BLaER1 treated with 17β-estradiol and CSF1 and Interleukin-3, amounts not matched to agents 10 nM and 100 nM (cell line): ENCODE measurements around the gene RHPN2.
"Not testable (repeated sequence)": the region's sequence is repeated elsewhere in the genome, so short reads cannot be mapped to it uniquely, and the experiment has no call there.

ENCODE experiments used
- H3K27ac ChIP-seq, 11 experiments: shearing (Covaris generic); formaldehyde crosslinking; 2 replicates each; pipeline ENCODE4 v1.8.1; 2022
- H3K27me3 ChIP-seq, 11 experiments: shearing (Covaris generic); formaldehyde crosslinking; 2 replicates each; pipeline ENCODE4 v1.8.1; 2022
- H3K36me3 ChIP-seq, 11 experiments: shearing (Covaris generic); formaldehyde crosslinking; 2 replicates each; pipeline ENCODE4 v1.8.1; 2022
- H3K4me1 ChIP-seq, 10 experiments: shearing (Covaris generic); formaldehyde crosslinking; 2 replicates each; pipeline ENCODE4 v1.8.1; 2022
- H3K4me2 ChIP-seq, 11 experiments: shearing (Covaris generic); formaldehyde crosslinking; 2 replicates each; pipeline ENCODE4 v1.8.1; 2022
- H3K4me3 ChIP-seq, 10 experiments: shearing (Covaris generic); formaldehyde crosslinking; 2 replicates each; pipeline ENCODE4 v1.8.1; 2022
- H3K9ac ChIP-seq, 11 experiments: shearing (Covaris generic); formaldehyde crosslinking; 2 replicates each; pipeline ENCODE4 v1.8.1; 2022
- H3K9me3 ChIP-seq, 11 experiments: shearing (Covaris generic); formaldehyde crosslinking; replicated peaks in 1 of 11; 2 replicates each; pipeline ENCODE4 v1.8.1; 2022
- H4K20me1 ChIP-seq, 11 experiments: shearing (Covaris generic); formaldehyde crosslinking; 2 replicates each; pipeline ENCODE4 v1.8.1; 2022
- Cebpa-rat ChIP-seq, 11 experiments: shearing (Covaris generic); IDR thresholded peaks; 2 replicates each; pipeline ENCODE4 v1.8.1; 2022

RHPN2 gene

DNA sequence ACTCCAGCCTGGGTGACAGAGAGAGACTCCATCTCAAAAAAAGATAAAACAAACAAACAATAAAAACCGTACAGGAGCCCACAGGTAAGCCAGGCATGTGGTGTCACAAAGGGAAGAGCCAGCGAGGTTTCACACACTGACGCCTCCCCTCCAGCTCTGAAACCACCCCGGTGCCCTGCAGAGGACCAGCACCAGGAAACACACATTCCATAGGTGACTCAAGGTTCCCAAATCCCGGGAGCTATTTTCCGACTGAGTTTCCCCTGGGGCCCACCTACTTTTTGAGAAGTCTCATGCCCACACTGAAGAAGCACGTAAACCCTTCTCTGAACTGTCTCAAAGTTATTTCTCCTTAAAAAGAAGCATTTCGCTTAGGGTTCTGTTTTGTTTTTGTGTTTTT lies 40.3 kb downstream of the RHPN2 start:
- no peak for TF ChIP-seq Cebpa-rat (IDR thresholded peaks at IDR 0.05)
- no peak overlapping the region for H3K4me2 ChIP-seq
- H3K27ac ChIP-seq: no peak overlapping the region

GRCh38 chr19:33022472-33023116 lies 42.1 kb downstream of the RHPN2 start:
- no peak for TF ChIP-seq Cebpa-rat (IDR thresholded peaks at IDR 0.05)
- Histone ChIP-seq H3K27ac (no peak overlapping the region), H3K27me3 (no peaks in the 10 kb centered on the region), H3K36me3 (no peaks in the 10 kb centered on the region), H3K4me1 (no peaks in the 10 kb centered on the region), H3K9ac (no peak overlapping the region), H3K4me3 (no peak overlapping the region), H3K4me2 (no peak overlapping the region), H4K20me1 (no peaks in the 10 kb centered on the region), H3K9me3 (peaks cover 0 to 5% (median 0%) of the 10 kb centered on the region in 11 experiments; a peak in 4 of 22 replicates)

More for the DNA sequence above, 40.3 kb downstream of the RHPN2 start:
- Histone ChIP-seq H4K20me1 (no peaks in the 10 kb centered on the region), H3K9me3 (peaks cover 11 to 22% (median 16%) of the 10 kb centered on the region in 11 experiments), H3K4me3 (no peak overlapping the region), H3K27me3 (no peaks in the 10 kb centered on the region), H3K36me3 (no peaks in the 10 kb centered on the region), H3K4me1 (no peaks in the 10 kb centered on the region), H3K9ac (no peak overlapping the region)

GRCh38 chr19:33010891-33011290 lies 53.8 kb downstream of the RHPN2 start:
- H3K27me3 ChIP-seq, H3K4me2 ChIP-seq, H3K27ac ChIP-seq, H3K4me1 ChIP-seq, H3K9ac ChIP-seq, H4K20me1 ChIP-seq, H3K9me3 ChIP-seq, H3K36me3 ChIP-seq, H3K4me3 ChIP-seq: not testable (repeated sequence)

GRCh38 chr19:33008738-33009137 lies 56.0 kb downstream of the RHPN2 start:
- H4K20me1 ChIP-seq: no peaks in the 10 kb centered on the region
- no peaks in the 10 kb centered on the region for H3K4me1 ChIP-seq
- no peak overlapping the region for H3K27ac ChIP-seq
- no peak overlapping the region for H3K4me3 ChIP-seq
- no peaks in the 10 kb centered on the region for H3K27me3 ChIP-seq
- H3K9me3 ChIP-seq: no peaks in the 10 kb centered on the region
- no peak overlapping the region for H3K9ac ChIP-seq
- no peak for TF ChIP-seq Cebpa-rat (IDR thresholded peaks at IDR 0.05)
- no peaks in the 10 kb centered on the region; a peak in 1 of 22 replicates for H3K36me3 ChIP-seq
- no peak overlapping the region for H3K4me2 ChIP-seq

GRCh38 chr19:33005440-33005839 lies 59.2 kb downstream of the RHPN2 start:
- Histone ChIP-seq H4K20me1 (no peaks in the 10 kb centered on the region), H3K9ac (no peak overlapping the region), H3K27me3 (no peaks in the 10 kb centered on the region), H3K27ac (no peak overlapping the region), H3K36me3 (no peaks in the 10 kb centered on the region), H3K9me3 (no peaks in the 10 kb centered on the region), H3K4me3 (no peak overlapping the region), H3K4me1 (peaks cover 0 to 26% (median 19%) of the 10 kb centered on the region in 10 experiments; a peak in 16 of 20 replicates), H3K4me2 (no peak overlapping the region)
- no peak for TF ChIP-seq Cebpa-rat (IDR thresholded peaks at IDR 0.05)

GRCh38 chr19:33003424-33004024 lies 61.2 kb downstream of the RHPN2 start:
- not testable (repeated sequence) for H3K4me2 ChIP-seq, H3K27ac ChIP-seq, H3K9me3 ChIP-seq, H3K4me3 ChIP-seq, H4K20me1 ChIP-seq, H3K27me3 ChIP-seq, H3K9ac ChIP-seq, H3K36me3 ChIP-seq
- peaks cover 9 to 42% (median 34%) of the 10 kb centered on the region in 10 experiments; a peak in 18 of 20 replicates for H3K4me1 ChIP-seq

- not testable (repeated sequence) for H3K36me3 ChIP-seq, H3K4me3 ChIP-seq, H4K20me1 ChIP-seq, H3K27me3 ChIP-seq, H3K9me3 ChIP-seq
- Histone ChIP-seq H3K4me1 (peaks cover 9 to 42% (median 34%) of the 10 kb centered on the region in 10 experiments; a peak in 18 of 20 replicates), H3K4me2 (peak overlapping the region in 9 of 11 experiments; percentile 21 to 79 (median 61); a peak in 16 of 22 replicates), H3K27ac (peak overlapping the region in 1 of 11 experiments; percentile 18; a peak in 1 of 22 replicates), H3K9ac (0 out of 22 replicates have a peak overlapping the region, but pooled peaks of 3 of the 11 experiments have one; percentile 13 to 37 (median 26))
These were observed 62.4 kb downstream of the RHPN2 start for GRCh38 chr19:33002126-33002865.

GRCh38 chr19:33000910-33001309 lies 63.8 kb downstream of the RHPN2 start:
- TF ChIP-seq Cebpa-rat (IDR thresholded peaks at IDR 0.05): no peak
- Histone ChIP-seq H3K9me3 (no peaks in the 10 kb centered on the region), H3K4me3 (no peak overlapping the region), H3K27ac (no peak overlapping the region), H3K27me3 (no peaks in the 10 kb centered on the region), H3K9ac (no peak overlapping the region), H3K4me1 (peaks cover 9 to 42% (median 34%) of the 10 kb centered on the region in 10 experiments; a peak in 18 of 20 replicates), H3K36me3 (no peaks in the 10 kb centered on the region), H3K4me2 (peak overlapping the region in 8 of 11 experiments; percentile 42 to 73 (median 61); a peak in 13 of 22 replicates), H4K20me1 (no peaks in the 10 kb centered on the region)

DNA sequence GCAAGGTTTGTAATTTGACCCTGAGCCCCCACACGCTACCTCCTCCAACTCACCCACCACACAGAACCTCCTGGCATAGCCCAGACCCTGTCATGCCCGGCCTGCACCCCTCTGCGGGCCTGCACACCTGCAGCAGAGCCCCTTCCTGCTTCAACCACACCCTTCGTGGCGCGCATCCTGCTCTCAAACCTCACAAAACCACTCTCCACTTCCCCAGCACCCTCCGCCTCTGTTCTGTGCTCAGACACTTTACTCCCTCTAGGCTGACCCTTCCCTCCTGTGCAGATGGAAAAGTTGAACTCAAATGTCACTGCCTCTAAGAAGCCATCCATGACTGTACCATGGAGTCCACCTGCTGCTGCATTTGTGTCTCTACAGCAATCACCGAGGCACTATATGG lies 64.2 kb downstream of the RHPN2 start:
- no peaks in the 10 kb centered on the region for H3K36me3 ChIP-seq
- H3K4me2 ChIP-seq: peak overlapping the region in 9 of 11 experiments; percentile 26 to 73 (median 60); a peak in 16 of 22 replicates
- no peaks in the 10 kb centered on the region for H3K27me3 ChIP-seq

More for the DNA sequence above, 64.2 kb downstream of the RHPN2 start:
- H3K4me1 ChIP-seq: peaks cover 9 to 42% (median 34%) of the 10 kb centered on the region in 10 experiments; a peak in 18 of 20 replicates
- H3K4me3 ChIP-seq: no peak overlapping the region
- no peak overlapping the region for H3K9ac ChIP-seq
- no peak for TF ChIP-seq Cebpa-rat (IDR thresholded peaks at IDR 0.05)
- H3K27ac ChIP-seq: no peak overlapping the region
- H3K9me3 ChIP-seq: no peaks in the 10 kb centered on the region
- no peaks in the 10 kb centered on the region for H4K20me1 ChIP-seq
